ENCODE results near the gene PRSS1.
"Not testable (repeated sequence)": the region's sequence is repeated elsewhere in the genome, so short reads cannot be mapped to it uniquely, and the experiment has no call there.

Gene PRSS1

GRCh38 chr7:142722248-142722794, 27.0 kb upstream of the PRSS1 start:
- Histone ChIP-seq H3K27ac (no peak overlapping the region), H3K4me3 (no peak overlapping the region)
- DNase-seq (ENCODE audit: low spot score), result no peak
- TF ChIP-seq, protein P1, sequence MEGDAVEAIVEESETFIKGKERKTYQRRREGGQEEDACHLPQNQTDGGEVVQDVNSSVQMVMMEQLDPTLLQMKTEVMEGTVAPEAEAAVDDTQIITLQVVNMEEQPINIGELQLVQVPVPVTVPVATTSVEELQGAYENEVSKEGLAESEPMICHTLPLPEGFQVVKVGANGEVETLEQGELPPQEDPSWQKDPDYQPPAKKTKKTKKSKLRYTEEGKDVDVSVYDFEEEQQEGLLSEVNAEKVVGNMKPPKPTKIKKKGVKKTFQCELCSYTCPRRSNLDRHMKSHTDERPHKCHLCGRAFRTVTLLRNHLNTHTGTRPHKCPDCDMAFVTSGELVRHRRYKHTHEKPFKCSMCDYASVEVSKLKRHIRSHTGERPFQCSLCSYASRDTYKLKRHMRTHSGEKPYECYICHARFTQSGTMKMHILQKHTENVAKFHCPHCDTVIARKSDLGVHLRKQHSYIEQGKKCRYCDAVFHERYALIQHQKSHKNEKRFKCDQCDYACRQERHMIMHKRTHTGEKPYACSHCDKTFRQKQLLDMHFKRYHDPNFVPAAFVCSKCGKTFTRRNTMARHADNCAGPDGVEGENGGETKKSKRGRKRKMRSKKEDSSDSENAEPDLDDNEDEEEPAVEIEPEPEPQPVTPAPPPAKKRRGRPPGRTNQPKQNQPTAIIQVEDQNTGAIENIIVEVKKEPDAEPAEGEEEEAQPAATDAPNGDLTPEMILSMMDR (IDR thresholded peaks at IDR 0.05), result no peak

- no peak for DNase-seq (ENCODE audit: low spot score)
- H3K4me3 ChIP-seq, result no peak overlapping the region
- no peak overlapping the region for H3K27ac ChIP-seq
- TF ChIP-seq, protein P1 (IDR thresholded peaks at IDR 0.05), result no peak
Observed at GRCh38 chr7:142733271-142733670, 16.0 kb upstream of the PRSS1 start.

DNA sequence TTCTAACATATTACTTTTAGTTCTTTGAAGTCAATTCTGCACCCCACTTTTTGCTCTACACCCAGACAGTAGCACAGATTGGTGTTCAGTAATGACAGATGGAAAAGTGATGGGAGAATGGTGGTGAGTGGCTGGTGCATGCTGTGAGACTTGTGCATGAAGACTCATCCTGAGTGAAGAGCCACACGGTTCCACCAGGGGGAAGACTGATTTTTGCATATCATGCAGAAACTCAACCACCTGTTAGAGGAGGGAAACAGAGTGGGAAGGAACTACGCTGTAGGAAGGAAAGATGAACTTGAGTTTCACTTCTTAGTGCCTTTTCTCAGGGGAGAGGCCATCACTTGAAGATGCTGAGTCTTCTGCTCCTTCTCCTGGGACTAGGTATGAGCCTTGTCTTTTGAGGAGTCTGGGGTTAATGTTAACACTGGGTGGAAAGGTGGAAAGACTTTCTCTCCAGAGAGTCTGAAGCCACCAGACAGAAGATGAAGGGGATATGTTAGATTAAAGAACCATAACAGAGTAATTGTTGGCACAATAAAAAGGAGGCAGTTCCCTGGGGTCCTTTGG, 9.3 kb upstream of the PRSS1 start:
- DNase-seq (ENCODE audit: low spot score), result no peak
- H3K27ac ChIP-seq, result no peak overlapping the region
- TF ChIP-seq, protein P1 (IDR thresholded peaks at IDR 0.05), result no peak

DNA sequence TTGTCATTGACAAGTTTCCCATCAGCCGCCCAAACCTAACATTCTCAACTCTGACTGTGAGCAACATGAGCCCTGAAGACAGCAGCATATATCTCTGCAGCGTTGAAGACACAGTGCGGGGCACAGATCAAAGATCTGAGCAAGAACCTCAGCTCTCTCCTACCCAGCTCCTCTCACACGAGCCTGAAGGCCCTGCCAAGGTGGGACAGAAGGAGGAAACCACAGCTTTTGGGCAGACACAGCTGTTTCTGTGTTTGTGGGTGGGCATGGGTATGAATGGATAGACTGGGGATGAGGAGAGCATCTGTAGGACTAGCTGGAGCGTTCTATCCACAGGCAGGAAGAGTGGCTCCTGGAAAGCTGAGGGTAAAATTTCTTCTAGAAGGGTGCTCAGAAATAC, 8.5 kb upstream of the PRSS1 start:
- TF ChIP-seq, protein P1 (IDR thresholded peaks at IDR 0.05), result no peak
- H3K4me3 ChIP-seq, result no peak overlapping the region
- no peak for DNase-seq (ENCODE audit: low spot score)
- peak overlapping the region in 1 of 2 donors; percentile 62 for H3K27ac ChIP-seq

More for the DNA sequence above, 9.3 kb upstream of the PRSS1 start:
- no peak overlapping the region for H3K4me3 ChIP-seq

- not testable (repeated sequence) for H3K4me3 ChIP-seq; DNase-seq (ENCODE audit: low spot score)
- H3K27ac ChIP-seq, result peak overlapping the region; percentile 30 to 62
Observed at GRCh38 chr7:142741932-142742331, 7.3 kb upstream of the PRSS1 start.

GRCh38 chr7:142745091-142745635, 4.1 kb upstream of the PRSS1 start:
- Histone ChIP-seq H3K4me3 (no peak overlapping the region), H3K27ac (no peak overlapping the region)
- no peak for DNase-seq (ENCODE audit: low spot score)
- TF ChIP-seq, protein P1 (IDR thresholded peaks at IDR 0.05), result no peak

DNA sequence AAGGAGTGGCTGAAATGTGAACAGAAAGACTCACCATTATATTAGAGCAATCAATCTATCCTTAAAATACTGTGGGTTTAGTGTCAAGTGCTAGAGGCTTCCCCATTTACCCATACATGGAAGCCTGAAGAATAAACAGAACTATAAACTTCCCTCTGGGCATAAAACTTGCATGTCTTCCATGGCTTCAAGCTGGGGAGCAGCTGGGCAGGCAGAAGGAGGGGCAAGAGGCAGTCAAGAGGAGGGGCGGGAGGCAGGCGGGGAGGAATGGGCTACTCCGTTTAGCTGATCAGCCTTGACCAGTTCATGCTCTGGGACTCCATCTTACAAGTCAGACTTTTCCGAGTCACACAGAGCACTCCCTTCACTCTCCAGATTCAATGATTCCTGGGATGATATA, 3.5 kb upstream of the PRSS1 start:
- TF ChIP-seq, protein P1 (IDR thresholded peaks at IDR 0.05), result no peak
- Histone ChIP-seq H3K4me3 (no peak overlapping the region), H3K27ac (no peak overlapping the region)
- DNase-seq (ENCODE audit: low spot score), result no peak

Data from coronary artery (tissue), 2 donors.